ENCODE results near the gene OAS3. TPM values are rescaled to one million over a fixed set of nuclear protein-coding genes. Genes with fewer than 3 reads are reported as not detected.
"Not testable (repeated sequence)": the region's sequence is repeated elsewhere in the genome, so short reads cannot be mapped to it uniquely, and the experiment has no call there.

The OAS3 gene
- total RNA-seq, 1 experiment from 2014 or later: 159 TPM

GRCh38 chr12:112909693-112910092 lies 28.6 kb upstream of the OAS3 start:
- H3K27ac Mint-ChIP-seq (ENCODE audit: unreplicated experiment): no peak overlapping the region
- peaks cover 6% of the 10 kb centered on the region for H3K9me3 Mint-ChIP-seq (ENCODE audit: low read depth, unreplicated experiment)
- intact Hi-C loops (cut with micrococcal nuclease; ENCODE audit: unreplicated experiment): no loop called here
- CTCF ChIA-PET: no interaction called here
- peaks cover 26% of the 10 kb centered on the region for H3K36me3 Mint-ChIP-seq (ENCODE audit: insufficient read depth, unreplicated experiment)
- no TSS peak for BruUV-seq (replicated peaks)
- no peak for DNase-seq
- no peaks in the 10 kb centered on the region for H3K27me3 Mint-ChIP-seq (ENCODE audit: unreplicated experiment)
- peaks cover 21% of the 10 kb centered on the region for H3K4me1 Mint-ChIP-seq (ENCODE audit: low read depth, unreplicated experiment)
- no peak overlapping the region for H3K4me3 Mint-ChIP-seq (ENCODE audit: low read depth, unreplicated experiment)
- no peak for TF ChIP-seq CTCF (IDR thresholded peaks at IDR 0.05; ENCODE audit: unreplicated experiment)

- no peak overlapping the region for H3K4me3 Mint-ChIP-seq (ENCODE audit: low read depth, unreplicated experiment)
- no peaks in the 10 kb centered on the region for H3K4me1 Mint-ChIP-seq (ENCODE audit: low read depth, unreplicated experiment)
- peaks cover 15% of the 10 kb centered on the region for H3K36me3 Mint-ChIP-seq (ENCODE audit: insufficient read depth, unreplicated experiment)
- DNase-seq: no peak
- BruUV-seq (replicated peaks): no TSS peak
- no peaks in the 10 kb centered on the region for H3K27me3 Mint-ChIP-seq (ENCODE audit: unreplicated experiment)
- peaks cover 8% of the 10 kb centered on the region for H3K9me3 Mint-ChIP-seq (ENCODE audit: low read depth, unreplicated experiment)
- TF ChIP-seq CTCF (IDR thresholded peaks at IDR 0.05; ENCODE audit: unreplicated experiment): no peak
- CTCF ChIA-PET: interaction anchor here (1.2 kb wide), 1 partner anchor 12 kb away, joined by 3 read pairs; no protein-coding TSS in a partner anchor
- intact Hi-C loops (cut with micrococcal nuclease; ENCODE audit: unreplicated experiment): no loop called here
- H3K27ac Mint-ChIP-seq (ENCODE audit: unreplicated experiment): no peak overlapping the region
These were observed 25.1 kb upstream of the OAS3 start for GRCh38 chr12:112913038-112913688.

DNA sequence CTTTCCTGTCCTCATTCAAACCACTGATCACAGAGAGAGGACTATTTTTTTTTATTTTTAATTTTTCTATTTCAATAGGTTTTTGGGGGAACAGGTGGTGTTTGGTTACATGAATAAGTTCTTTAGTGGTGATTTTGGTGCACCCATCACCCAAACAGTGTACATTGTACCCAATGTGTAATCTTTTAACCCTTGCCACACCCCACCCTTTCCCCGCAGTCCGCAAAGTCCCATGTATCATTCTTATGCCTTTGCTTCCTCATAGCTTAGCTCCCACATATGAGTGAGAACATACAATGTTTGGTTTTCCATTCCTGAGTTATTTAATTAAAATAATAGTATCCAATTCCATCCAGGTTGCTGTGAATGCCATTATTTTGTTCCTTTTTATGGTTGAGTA lies 24.4 kb upstream of the OAS3 start:
- CTCF ChIA-PET: interaction anchor here (1.2 kb wide), 1 partner anchor 11 kb away, joined by 3 read pairs; no protein-coding TSS in a partner anchor
- H3K27ac Mint-ChIP-seq (ENCODE audit: unreplicated experiment); intact Hi-C loops (cut with micrococcal nuclease; ENCODE audit: unreplicated experiment); H3K9me3 Mint-ChIP-seq (ENCODE audit: low read depth, unreplicated experiment); BruUV-seq (replicated peaks); H3K4me3 Mint-ChIP-seq (ENCODE audit: low read depth, unreplicated experiment); DNase-seq; H3K27me3 Mint-ChIP-seq (ENCODE audit: unreplicated experiment); H3K4me1 Mint-ChIP-seq (ENCODE audit: low read depth, unreplicated experiment): not testable (repeated sequence)
- peaks cover 14% of the 10 kb centered on the region for H3K36me3 Mint-ChIP-seq (ENCODE audit: insufficient read depth, unreplicated experiment)

GRCh38 chr12:112916270-112916669 lies 22.0 kb upstream of the OAS3 start:
- Mint-ChIP-seq H3K9me3 (ENCODE audit: low read depth, unreplicated experiment) (peaks cover 8% of the 10 kb centered on the region), H3K36me3 (ENCODE audit: insufficient read depth, unreplicated experiment) (peaks cover 15% of the 10 kb centered on the region), H3K4me3 (ENCODE audit: low read depth, unreplicated experiment) (no peak overlapping the region), H3K27ac (ENCODE audit: unreplicated experiment) (no peak overlapping the region), H3K27me3 (ENCODE audit: unreplicated experiment) (no peaks in the 10 kb centered on the region), H3K4me1 (ENCODE audit: low read depth, unreplicated experiment) (no peaks in the 10 kb centered on the region)
- CTCF ChIA-PET: interaction anchor here (1.3 kb wide), 1 partner anchor 17 kb away, joined by 7 read pairs; no protein-coding TSS in a partner anchor
- no peak for DNase-seq
- BruUV-seq (replicated peaks): no TSS peak
- intact Hi-C loops (cut with micrococcal nuclease; ENCODE audit: unreplicated experiment): no loop called here
- TF ChIP-seq CTCF (IDR thresholded peaks at IDR 0.05; ENCODE audit: unreplicated experiment): no peak

GRCh38 chr12:112919121-112919520 lies 19.2 kb upstream of the OAS3 start:
- Mint-ChIP-seq H3K36me3 (ENCODE audit: insufficient read depth, unreplicated experiment) (peaks cover 11% of the 10 kb centered on the region), H3K9me3 (ENCODE audit: low read depth, unreplicated experiment) (peaks cover 3% of the 10 kb centered on the region), H3K4me3 (ENCODE audit: low read depth, unreplicated experiment) (no peak overlapping the region), H3K27ac (ENCODE audit: unreplicated experiment) (no peak overlapping the region), H3K4me1 (ENCODE audit: low read depth, unreplicated experiment) (no peaks in the 10 kb centered on the region), H3K27me3 (ENCODE audit: unreplicated experiment) (no peaks in the 10 kb centered on the region)
- TF ChIP-seq CTCF (IDR thresholded peaks at IDR 0.05; ENCODE audit: unreplicated experiment): no peak
- BruUV-seq (replicated peaks): no TSS peak
- no peak for DNase-seq
- intact Hi-C loops (cut with micrococcal nuclease; ENCODE audit: unreplicated experiment): no loop called here
- CTCF ChIA-PET: interaction anchor here (0.5 kb wide), 1 partner anchor 503 kb away, joined by 7 read pairs; no protein-coding TSS in a partner anchor
